HG03558 (cell line): ENCODE results near the gene BNC2.

Experiments
- ATAC-seq: cut with Tn5 transposase; IDR thresholded peaks from one replicate; pipeline ENCODE4 v1.9.1; 2021; ENCODE audit warnings: moderate number of reproducible peaks; ENCODE audit not compliant: unreplicated experiment; ENCODE audit errors: extremely low read depth

BNC2 gene

GRCh38 chr9:16642421-16643109 lies 227.9 kb downstream of the BNC2 start:
- no peak for ATAC-seq

- ATAC-seq: no peak
Measured at GRCh38 chr9:16640649-16641048, 229.8 kb downstream of the BNC2 start.

DNA sequence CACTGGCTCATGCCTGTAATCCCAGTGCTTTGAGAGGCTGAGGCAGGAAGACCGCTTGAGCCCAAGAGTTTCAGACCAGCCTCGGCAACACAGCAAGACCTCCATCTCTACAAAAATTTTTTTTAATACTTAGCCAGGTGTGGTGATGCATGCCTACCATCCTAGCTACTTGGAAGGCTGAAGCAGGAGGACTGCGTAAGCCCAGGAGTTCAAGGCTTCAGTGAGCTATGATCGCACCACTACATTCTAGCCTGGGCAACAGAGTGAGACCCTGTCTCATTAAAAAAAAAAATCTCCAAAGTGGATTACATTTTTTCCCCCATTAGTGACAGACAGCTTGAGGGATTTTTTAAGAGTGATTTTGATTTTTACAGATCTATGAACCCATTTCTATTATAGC lies 230.8 kb downstream of the BNC2 start:
- ATAC-seq: no peak

DNA sequence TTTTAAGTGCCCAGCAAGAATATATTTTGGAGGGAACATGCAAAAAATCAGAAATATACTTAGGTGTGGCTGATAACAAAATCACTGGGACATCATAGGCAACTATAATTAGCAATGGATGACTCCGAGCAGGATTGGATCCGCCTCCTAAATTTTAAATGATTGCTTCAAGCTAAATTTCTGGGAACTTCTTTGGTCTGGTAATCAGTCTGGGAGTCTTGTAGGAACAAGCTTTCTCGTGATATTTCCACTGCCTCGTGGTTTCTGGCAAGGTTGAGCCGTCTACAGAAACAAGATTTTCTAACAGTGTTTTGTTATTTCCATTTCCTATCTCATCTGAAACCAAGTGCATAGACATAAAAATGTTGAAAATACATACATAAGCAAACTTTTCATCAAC lies 232.6 kb downstream of the BNC2 start:
- no peak for ATAC-seq

DNA sequence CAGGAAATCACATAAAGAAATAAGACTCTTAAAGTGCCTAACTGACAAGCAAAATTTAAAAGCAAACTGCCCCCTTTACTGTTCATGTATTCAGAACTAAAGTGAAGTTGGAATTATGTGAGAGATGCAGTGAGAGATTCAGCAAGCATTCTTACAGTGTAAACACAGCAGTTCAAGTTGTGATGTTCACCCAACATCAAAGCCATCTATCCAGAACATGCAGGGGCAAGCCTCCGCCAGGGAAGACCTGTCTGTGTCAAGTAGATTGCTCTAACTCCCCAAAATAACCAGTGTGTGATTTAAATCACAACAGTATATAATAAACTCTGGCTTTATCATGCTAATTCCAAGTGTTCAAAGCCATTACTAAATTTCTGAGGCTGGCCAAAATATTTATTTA lies 233.3 kb downstream of the BNC2 start:
- no peak for ATAC-seq

DNA sequence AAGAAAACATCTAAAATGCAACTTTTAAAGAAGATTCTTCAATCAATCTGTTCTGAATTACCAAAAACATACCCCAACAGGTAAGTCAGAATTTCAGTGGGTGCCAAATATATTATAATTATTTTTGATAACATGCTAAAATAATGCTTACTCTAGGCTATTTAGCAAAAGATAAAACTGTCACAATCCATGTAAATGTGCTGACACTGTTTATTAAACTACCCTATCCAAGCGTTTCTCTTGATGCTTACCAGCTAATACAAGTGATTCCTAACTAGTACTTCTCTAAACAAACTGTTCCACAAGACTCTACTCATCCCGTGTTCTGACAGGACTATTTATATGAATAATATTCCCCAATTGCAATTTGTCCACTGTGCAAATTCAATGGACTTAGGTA lies 236.7 kb downstream of the BNC2 start:
- ATAC-seq: no peak

GRCh38 chr9:16628413-16628812 lies 242.1 kb downstream of the BNC2 start:
- no peak for ATAC-seq

- ATAC-seq: no peak
Measured at GRCh38 chr9:16627967-16628366, 242.5 kb downstream of the BNC2 start.

- ATAC-seq: no peak
Measured at GRCh38 chr9:16627521-16627920, 242.9 kb downstream of the BNC2 start.

GRCh38 chr9:16626577-16627130 lies 243.8 kb downstream of the BNC2 start:
- no peak for ATAC-seq

DNA sequence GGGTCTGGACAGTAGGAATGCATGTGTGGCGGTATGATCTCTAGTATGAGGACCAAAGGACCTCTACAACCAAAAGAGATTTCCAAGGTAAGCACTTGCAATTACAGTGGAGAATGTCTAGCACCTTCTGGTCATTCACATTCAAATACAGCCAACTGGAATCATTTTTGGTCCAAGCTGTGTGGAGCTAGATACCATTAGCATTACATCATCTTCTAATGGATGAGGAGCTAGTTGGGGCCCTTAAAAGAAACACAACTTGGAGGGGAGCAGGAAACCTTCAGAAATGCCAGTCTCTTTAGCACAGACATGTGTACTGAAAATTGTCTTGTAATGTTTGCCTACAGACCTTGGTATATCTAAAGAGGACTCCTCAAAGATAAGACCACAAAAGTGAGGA lies 244.7 kb downstream of the BNC2 start:
- ATAC-seq: no peak

GRCh38 chr9:16625161-16625631 lies 245.3 kb downstream of the BNC2 start:
- no peak for ATAC-seq

- ATAC-seq: no peak
Measured at GRCh38 chr9:16624744-16625117, 245.7 kb downstream of the BNC2 start.

DNA sequence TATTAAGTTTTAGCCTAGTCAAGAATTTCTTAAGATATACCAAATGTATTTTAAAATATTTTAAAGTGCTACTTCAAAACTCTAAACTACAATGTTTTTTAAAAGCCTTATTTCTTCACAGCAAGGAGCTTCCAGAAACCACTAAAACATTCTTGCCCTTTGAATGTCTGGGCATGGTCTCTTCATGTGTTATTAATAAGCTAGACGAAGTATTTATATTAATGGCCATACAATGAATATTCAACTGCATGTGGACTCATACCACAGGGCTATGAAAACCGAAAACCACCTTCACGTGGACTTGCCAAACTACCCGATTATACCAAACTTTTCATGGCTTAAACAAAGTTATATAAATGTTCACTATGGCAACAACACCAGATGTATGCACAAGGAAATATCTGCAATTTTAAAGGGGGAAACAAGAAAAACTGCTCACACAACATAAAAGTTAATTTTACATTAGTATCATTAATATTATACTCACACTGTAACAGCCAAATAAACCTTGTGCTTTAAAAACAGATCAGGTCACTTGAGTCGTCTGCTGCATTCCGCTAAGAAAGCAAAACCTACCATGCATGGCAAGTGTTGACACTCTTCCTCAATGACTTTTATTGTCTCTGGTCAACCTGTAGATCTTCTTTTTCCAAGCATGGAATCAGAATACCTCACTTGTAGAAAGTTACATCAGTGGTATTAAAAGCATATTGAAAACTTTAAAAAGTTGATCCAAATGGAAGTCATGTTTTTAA lies 246.3 kb downstream of the BNC2 start:
- ATAC-seq: no peak

DNA sequence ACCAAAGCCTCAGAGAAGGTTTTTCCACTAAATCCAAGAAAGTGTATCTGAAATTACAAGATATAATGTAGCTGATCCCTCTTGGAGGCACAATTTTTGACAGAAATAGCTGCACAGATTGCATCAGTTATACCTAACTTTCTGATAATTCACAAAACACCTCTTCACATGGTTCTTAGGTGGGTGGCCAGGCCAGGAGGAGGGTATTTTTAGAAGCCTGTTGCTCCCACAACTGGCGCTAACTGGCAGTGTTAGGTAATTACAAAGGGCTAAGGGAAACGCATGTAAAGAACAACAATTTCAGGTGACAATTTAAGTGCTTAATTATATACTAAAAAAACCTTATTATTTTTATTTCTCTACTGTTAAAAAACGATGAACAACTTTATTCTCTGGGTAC lies 247.9 kb downstream of the BNC2 start:
- no peak for ATAC-seq

- no peak for ATAC-seq
Measured at GRCh38 chr9:16619914-16620520, 250.5 kb downstream of the BNC2 start.

DNA sequence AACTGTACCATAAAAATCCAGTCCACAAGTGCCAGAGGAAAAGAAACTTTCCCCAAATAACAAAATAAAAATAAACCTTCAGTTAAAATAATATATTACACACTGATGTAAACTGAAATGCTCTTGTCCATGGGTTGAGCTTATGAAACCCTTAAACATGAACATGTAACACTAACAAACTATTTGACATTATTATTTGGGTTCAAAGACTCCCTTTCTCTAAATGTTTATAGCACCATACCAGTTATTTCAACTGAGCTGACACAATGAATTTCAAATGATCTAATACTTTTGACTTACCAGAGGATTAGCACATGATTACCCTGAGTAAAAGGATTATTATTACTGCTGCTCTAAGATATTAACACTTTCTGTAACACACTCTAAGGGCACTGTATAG lies 251.1 kb downstream of the BNC2 start:
- ATAC-seq: no peak

DNA sequence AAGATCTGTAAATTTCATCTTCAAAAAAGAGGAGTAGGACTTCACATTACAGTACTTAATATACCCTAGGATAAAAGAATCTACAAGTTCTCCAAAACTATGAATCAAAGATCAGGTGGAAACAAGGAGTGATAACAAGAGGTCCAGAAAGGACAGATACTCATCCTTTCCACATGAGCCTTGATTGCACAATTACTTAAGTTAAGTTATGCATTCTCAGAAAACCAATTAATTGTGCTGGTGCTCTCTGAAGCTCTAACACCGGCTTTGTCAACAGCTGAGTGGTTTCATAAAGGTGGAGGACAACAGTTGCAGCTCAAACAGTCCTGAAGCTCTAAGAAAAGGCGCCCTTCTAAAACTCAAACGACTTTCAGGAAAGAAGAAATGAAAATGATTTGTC lies 251.9 kb downstream of the BNC2 start:
- no peak for ATAC-seq

- ATAC-seq: no peak
Measured at GRCh38 chr9:16616686-16617085, 253.8 kb downstream of the BNC2 start.

- ATAC-seq: no peak
Measured at GRCh38 chr9:16615451-16615850, 255.0 kb downstream of the BNC2 start.

DNA sequence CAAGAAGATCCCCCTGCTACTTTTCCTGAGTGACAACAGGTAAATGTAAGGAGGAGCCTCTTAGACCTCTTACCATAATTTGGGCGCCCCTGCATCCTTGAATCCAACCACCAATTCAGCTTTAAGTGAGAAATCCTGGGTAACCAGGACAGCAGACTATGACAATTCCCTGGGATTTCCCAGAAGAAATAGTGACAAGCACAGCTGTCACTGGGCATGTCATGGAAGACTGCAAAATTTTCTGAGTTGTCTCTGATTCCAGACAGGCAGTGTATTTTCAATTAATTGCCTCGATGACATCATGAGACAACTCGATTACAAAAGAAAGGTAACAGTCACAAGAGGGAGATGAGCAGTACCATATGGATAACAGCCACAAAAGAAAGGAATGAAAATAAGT lies 256.9 kb downstream of the BNC2 start:
- no peak for ATAC-seq
